AG09309 (cell line): ENCODE results near the gene KBTBD13.
"Not testable (repeated sequence)": the region's sequence is repeated elsewhere in the genome, so short reads cannot be mapped to it uniquely, and the experiment has no call there.

ENCODE experiments used
- DNase-seq: peaks from one replicate; pipeline ENCODE4 v3.0.0-alpha.2; 2010; ENCODE audit warnings: low read depth
- H3K4me3 ChIP-seq: 2 replicates; pipeline ENCODE4 v1.5.1; 2011; ENCODE audit warnings: mild to moderate bottlenecking, low read depth, low read length, moderate library complexity; ENCODE audit not compliant: control insufficient read depth
- CTCF ChIP-seq: IDR thresholded peaks from 2 replicates; pipeline ENCODE4 v1.5.1; 2011; ENCODE audit warnings: mild to moderate bottlenecking, low read depth, low read length, inconsistent platforms; ENCODE audit not compliant: insufficient read depth, control insufficient read depth; ENCODE audit errors: missing control alignments

The KBTBD13 gene

GRCh38 chr15:65087873-65088642 is 11.5 kb downstream of the KBTBD13 start:
- H3K4me3 ChIP-seq = no peak overlapping the region
- TF ChIP-seq CTCF = no peak
- no peak for DNase-seq

GRCh38 chr15:65088643-65089021 is 12.1 kb downstream of the KBTBD13 start:
- no peak for DNase-seq
- no peak overlapping the region for H3K4me3 ChIP-seq
- TF ChIP-seq CTCF = no peak

- DNase-seq = no peak
- TF ChIP-seq CTCF = no peak
- H3K4me3 ChIP-seq = no peak overlapping the region
These were observed 12.8 kb downstream of the KBTBD13 start for GRCh38 chr15:65089206-65089824.

GRCh38 chr15:65091946-65092770 is 15.6 kb downstream of the KBTBD13 start:
- H3K4me3 ChIP-seq = no peak overlapping the region
- no peak for DNase-seq
- no peak for TF ChIP-seq CTCF

GRCh38 chr15:65092911-65093792 is 16.6 kb downstream of the KBTBD13 start:
- no peak for DNase-seq
- H3K4me3 ChIP-seq = no peak overlapping the region
- TF ChIP-seq CTCF = no peak

GRCh38 chr15:65093793-65094170 is 17.2 kb downstream of the KBTBD13 start:
- DNase-seq, H3K4me3 ChIP-seq: not testable (repeated sequence)
